GM18870 (cell line): ENCODE results near the gene IFT122.

Source experiments
- ATAC-seq: cut with Tn5 transposase; IDR thresholded peaks from one replicate; pipeline ENCODE4 v1.9.1; 2021; ENCODE audit warnings: moderate library complexity; ENCODE audit not compliant: unreplicated experiment

Gene IFT122

GRCh38 chr3:129554356-129555152, 114.5 kb downstream of the IFT122 start:
- no peak for ATAC-seq

- no peak for ATAC-seq
Observed at GRCh38 chr3:129555153-129555550, 115.1 kb downstream of the IFT122 start.

DNA sequence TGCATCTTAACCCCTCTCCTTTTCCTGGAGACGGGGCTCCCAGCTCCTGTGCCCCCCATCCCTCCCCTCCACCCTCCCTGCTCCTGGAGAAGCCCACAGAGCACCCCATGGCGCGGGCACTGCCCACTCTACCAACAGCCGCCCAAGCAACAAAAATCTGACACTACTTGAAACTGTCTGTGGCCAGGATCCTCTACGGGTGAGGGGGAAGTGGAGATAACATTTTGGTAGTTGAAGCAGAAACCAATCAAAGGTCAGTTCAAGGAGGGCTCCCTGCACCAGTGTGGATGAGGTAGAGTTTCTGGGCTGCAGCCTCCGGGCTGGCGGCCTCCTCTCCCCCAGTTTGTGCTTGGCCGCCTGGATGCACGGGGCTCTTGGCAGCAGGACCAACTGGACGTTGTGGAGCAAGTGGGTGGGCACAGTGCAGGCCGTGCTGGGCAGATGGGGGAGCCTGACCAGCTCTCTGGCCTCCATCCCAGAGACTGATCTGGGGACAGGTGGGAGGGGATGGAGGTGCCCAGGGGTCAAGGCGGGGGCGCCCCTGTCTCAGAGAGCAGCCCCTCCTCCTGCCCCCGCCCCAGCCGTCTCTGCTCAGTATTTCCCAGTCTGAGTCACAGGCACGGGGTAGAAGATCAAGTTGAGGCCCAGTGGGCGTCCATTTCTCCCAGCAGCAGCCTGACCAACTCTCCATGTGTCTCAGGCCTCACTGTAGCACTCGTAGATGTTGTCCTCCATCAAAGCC, 115.8 kb downstream of the IFT122 start:
- ATAC-seq = no peak

DNA sequence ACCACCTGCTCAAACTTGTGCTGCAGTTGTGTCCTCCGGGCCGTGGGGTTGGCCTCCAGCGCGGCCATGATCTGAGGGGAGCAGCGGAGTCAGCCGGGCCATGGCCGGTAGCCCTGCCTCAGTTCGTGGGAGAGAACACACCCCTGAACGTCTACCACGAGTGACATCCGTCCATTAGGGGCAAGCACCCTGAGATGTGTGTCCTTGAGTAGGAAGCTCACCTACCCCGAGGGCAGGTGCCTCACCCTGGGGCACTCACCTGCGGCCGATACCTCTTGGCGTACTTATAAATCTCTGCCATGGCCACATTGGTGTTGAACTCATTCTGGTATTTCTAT, 116.3 kb downstream of the IFT122 start:
- ATAC-seq = no peak

DNA sequence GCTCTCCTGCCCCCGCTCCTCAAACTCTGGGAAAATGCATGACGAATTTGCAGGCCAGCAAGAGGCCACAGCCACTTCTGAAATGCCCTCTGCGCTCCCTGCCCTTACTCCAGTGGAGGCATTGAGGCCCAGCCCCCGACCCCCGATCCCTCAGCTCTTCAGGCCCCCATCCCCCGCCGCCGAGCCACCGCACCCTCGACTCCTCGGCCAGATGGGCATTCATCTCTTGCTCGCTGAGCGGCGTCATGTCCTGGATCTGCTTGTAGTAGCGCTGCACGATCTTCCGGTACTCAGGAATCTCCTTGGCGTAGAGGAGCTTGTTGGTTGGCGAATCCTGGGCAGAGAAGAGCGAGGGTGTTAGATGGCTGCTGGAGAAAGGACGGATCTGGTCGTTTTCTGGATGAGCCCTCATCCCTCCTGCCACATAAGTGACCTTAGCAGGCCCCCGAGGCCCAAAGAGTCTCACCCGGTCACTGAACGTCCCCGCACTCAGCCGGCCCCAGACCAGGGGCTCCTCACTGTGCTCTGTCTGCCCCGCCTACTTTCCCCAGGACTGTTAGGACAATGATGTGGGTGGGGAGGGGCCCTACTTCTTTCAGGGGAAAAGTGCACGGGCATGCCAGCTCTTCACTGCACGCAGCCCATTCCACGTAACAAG, 117.0 kb downstream of the IFT122 start:
- ATAC-seq = no peak

DNA sequence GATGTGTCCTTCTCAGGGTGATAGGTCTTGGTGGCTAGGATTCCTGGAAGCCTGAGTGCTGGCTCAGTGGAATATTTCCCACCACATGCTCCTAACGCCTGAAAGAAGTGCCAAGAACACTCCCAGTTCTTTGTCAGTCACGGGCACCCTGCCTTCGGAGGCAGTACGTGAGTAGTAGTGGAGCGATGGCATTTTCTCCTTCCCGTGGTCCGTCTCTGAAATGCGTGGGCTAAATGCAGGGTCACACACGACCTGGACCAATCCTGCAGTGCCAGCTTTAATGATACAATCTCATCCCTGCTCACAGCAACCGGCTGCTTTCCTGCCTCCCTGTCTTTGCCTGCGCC, 117.5 kb downstream of the IFT122 start:
- ATAC-seq = no peak

- no peak for ATAC-seq
Observed at GRCh38 chr3:129558081-129558771, 118.2 kb downstream of the IFT122 start.

GRCh38 chr3:129558772-129559564, 118.9 kb downstream of the IFT122 start:
- no peak for ATAC-seq

- no peak for ATAC-seq
Observed at GRCh38 chr3:129559565-129560079, 119.6 kb downstream of the IFT122 start.

- ATAC-seq = no peak
Observed at GRCh38 chr3:129560269-129560787, 120.3 kb downstream of the IFT122 start.

- ATAC-seq = no peak
Observed at GRCh38 chr3:129560911-129561594, 121.0 kb downstream of the IFT122 start.

DNA sequence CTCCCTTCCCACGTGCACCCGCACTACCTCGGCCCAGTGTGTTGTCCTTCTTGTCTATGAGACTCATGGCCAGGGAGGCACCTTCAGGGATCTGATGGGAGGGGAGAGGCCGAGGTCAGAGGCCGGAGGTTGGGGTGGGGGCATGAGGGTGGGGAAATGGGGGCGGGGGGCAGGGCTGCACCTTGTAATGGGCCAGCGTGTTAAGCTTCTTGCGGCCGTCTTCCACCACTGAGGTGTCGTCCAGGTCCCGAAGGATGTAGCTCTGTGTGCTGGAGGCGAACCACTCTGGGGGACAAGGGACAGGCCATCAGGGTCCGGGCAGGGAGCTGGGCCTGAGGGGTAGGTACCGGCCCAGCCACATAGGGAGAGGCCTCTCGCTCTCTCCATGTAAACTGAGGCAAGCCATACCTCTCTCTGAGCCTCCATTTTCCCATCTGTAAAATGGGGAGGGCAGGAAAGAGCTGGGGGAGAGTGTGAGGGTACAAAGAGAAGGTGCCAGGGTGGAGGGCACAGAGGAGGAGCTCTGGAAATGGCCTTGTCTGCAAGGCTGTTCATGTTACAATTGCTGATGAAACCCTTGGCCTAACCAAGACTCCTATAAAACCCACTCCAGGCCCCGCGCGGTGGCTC, 121.7 kb downstream of the IFT122 start:
- no peak for ATAC-seq

- ATAC-seq = no peak
Observed at GRCh38 chr3:129562803-129563202, 122.8 kb downstream of the IFT122 start.

DNA sequence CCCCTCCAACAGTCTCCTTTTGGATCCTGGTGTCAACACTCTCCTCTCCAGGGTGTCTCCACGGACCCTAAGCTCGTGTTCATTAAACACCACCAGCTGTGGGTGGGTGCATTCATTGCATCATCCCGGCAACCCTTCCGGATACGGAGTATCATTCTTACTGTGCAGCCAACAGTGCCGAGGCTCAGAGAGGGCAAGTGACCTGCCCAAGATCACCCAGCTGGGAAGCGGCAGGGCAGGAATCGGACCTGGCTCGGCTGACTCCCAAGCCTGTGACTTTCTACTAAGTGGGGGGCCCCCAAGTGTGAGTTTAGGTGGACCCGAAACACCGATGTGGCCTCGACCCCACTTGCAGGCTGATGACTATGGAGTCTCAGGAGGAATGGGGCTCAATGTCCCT, 123.3 kb downstream of the IFT122 start:
- ATAC-seq = no peak

GRCh38 chr3:129563850-129564535, 124.0 kb downstream of the IFT122 start:
- no peak for ATAC-seq

DNA sequence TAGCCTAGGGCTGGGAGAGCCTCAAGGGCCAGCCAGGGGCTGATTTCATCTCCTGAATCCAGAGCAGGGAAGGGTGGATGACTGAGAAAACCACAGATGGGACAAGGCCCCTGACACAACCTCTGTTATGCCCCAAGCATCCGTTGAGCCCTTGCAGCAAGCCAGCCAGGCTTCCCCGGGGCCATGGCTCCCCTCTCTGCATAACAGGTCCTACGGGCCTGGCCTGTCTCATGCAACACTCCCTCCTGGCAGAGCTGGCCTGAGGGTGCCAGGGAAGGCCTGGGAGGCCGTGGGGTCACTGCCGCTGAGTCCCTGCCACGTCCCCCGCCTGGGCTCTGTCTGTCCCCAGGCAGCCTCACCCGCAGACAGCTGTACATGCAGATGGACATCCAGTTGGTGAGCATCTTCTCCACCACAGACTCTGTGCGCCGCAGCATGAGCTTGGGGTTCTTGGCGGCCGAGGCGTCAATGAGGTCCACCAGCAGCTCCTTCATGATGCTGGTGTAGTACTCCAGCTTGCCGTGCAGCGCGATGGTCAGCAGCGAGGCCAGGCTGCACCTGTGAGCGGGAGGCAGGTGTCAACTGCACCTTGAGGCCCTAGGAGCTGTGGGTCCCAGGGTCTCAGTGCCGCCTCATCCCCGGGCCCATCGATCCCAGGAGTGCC, 125.1 kb downstream of the IFT122 start:
- no peak for ATAC-seq

DNA sequence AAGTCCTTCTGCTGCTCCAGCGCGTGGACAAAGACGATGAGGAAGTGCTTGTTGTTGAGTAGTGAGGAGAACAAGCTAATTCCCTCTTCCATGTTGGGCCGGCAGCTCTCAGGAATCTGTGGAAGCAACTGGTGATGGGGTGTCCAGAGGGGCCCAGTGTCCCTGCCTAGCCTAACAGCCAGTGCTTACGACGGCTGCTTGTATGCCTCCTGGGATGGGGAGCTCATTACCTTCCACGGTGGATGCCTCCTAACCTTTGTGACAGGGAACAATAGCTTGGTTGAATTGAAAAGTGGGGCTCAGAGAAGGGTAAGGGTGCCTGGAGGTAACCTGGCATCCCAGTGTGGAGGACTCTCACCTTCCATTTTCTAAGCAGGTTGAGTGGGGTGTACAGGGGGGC, 125.9 kb downstream of the IFT122 start:
- no peak for ATAC-seq

DNA sequence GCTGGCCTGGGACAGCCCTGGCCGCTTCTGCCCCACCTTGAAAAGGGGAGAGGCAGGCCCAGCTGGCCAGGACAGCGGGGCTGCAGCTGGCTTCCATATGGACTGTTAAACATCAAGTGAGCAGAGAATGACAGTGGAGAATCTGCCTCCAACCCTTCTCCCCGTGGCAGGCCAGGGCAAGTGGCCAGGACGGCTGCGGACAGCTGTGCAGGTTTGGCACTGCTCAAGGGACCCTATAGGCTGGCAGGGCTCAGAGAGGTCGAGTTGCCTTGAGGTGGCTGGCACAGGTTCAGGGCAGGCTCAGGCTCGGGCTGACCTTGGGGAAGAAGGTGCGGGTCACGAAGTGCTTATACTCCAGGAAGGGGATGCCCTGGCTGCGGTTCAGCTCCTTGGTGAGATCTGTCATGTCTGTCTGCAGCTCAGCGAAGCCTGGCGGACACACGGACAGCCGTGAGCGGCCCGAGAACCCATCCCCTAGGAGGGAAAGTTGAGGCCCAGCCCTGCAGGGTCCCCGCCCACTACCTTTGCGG, 127.2 kb downstream of the IFT122 start:
- ATAC-seq = no peak
